HL-60/S4 treated with phorbol 12-myristate 13-acetate at 8.2 ng/mL for 4 days and 3 days (cell line): ENCODE data around the gene AK3.

Source experiments
- in situ Hi-C: fragments of 300-500 bp; cut with MboI; formaldehyde crosslinking; loops from 2 replicates; pipeline ENCODE4 v1.15.0; 2022; ENCODE audit warnings: low sequenced_read_pairs

Gene AK3

GRCh38 chr9:4709380-4709779, 31.6 kb downstream of the AK3 start:
- in situ Hi-C loops, result no loop called here

GRCh38 chr9:4706971-4707622, 33.9 kb downstream of the AK3 start:
- in situ Hi-C loops, result no loop called here

- in situ Hi-C loops, result no loop called here
These were observed 35.0 kb downstream of the AK3 start for GRCh38 chr9:4706021-4706420.

- in situ Hi-C loops, result no loop called here
These were observed 36.9 kb downstream of the AK3 start for GRCh38 chr9:4704129-4704528.

GRCh38 chr9:4701526-4701925, 39.5 kb downstream of the AK3 start:
- in situ Hi-C loops, result no loop called here

GRCh38 chr9:4700932-4701331, 40.1 kb downstream of the AK3 start:
- in situ Hi-C loops, result no loop called here

- in situ Hi-C loops, result no loop called here
These were observed 40.9 kb downstream of the AK3 start for GRCh38 chr9:4700091-4700490.

- in situ Hi-C loops, result no loop called here
These were observed 49.2 kb downstream of the AK3 start for GRCh38 chr9:4691795-4692194.

GRCh38 chr9:4690144-4690543, 50.9 kb downstream of the AK3 start:
- in situ Hi-C loops, result no loop called here

- in situ Hi-C loops, result no loop called here
These were observed 51.3 kb downstream of the AK3 start for GRCh38 chr9:4689687-4690104.

GRCh38 chr9:4689021-4689420, 52.0 kb downstream of the AK3 start:
- in situ Hi-C loops, result no loop called here

GRCh38 chr9:4686584-4686983, 54.4 kb downstream of the AK3 start:
- in situ Hi-C loops, result no loop called here

GRCh38 chr9:4686112-4686511, 54.9 kb downstream of the AK3 start:
- in situ Hi-C loops, result no loop called here

- in situ Hi-C loops, result no loop called here
These were observed 56.2 kb downstream of the AK3 start for GRCh38 chr9:4684820-4685219.

GRCh38 chr9:4680750-4681149, 60.3 kb downstream of the AK3 start:
- in situ Hi-C loops, result no loop called here

- in situ Hi-C loops, result no loop called here
These were observed 60.9 kb downstream of the AK3 start for GRCh38 chr9:4680173-4680525.

- in situ Hi-C loops, result no loop called here
These were observed 61.5 kb downstream of the AK3 start, which contains the start of gene CDC37L1 for GRCh38 chr9:4679268-4680172. Gene CDC37L1 (plus strand): TSS chr9:4679569. CDS start chr9:4679768, 199 bp downstream.

GRCh38 chr9:4678679-4679267, 62.2 kb downstream of the AK3 start:
- in situ Hi-C loops, result no loop called here

GRCh38 chr9:4677392-4677791, 63.6 kb downstream of the AK3 start:
- in situ Hi-C loops, result no loop called here

GRCh38 chr9:4674783-4675182, 66.2 kb downstream of the AK3 start:
- in situ Hi-C loops, result no loop called here

- in situ Hi-C loops, result no loop called here
These were observed 69.3 kb downstream of the AK3 start for GRCh38 chr9:4671737-4672136.

GRCh38 chr9:4670591-4670990, 70.4 kb downstream of the AK3 start:
- in situ Hi-C loops, result no loop called here
